K562 (cell line): ENCODE results near the gene KIF26B. TPM values are rescaled to one million over a fixed set of nuclear protein-coding genes. Genes with fewer than 3 reads are reported as not detected.

Experiments used
- ATAC-seq: fragments of 200-7000 bp; cut with Tn5 transposase; 3 replicates; pipeline ENCODE4 v1.9.1; 2020; ENCODE audit warnings: moderate library complexity
- BruUV-seq: library from RNA; stranded (reverse); fragments of 400-500 nt; replicated peaks from 2 replicates; lab custom pipeline; 2021; lab: Mats Ljungman, UMichigan
- CTCF ChIA-PET: fragments of 300-600 bp; formaldehyde crosslinking; extraction: SDS; loops from one replicate; lab custom pipeline; 2021; ENCODE audit warnings: low intra/inter-chr PET ratio; lab: Yijun Ruan, JAX
- POLR2A ChIA-PET: fragments of 300-600, 350-650 bp; sonication (Branson Sonifier 250); formaldehyde crosslinking; extraction: SDS; loops from one replicate; lab custom pipeline; 2021; ENCODE audit warnings: antibody characterized with exemption, inconsistent platforms; lab: Yijun Ruan, JAX
- DNase-seq, 4 experiments: peaks; one replicate each; pipeline versions ENCODE4 v3.0.0 to v3.0.0-alpha.2; 2011 to 2018; ENCODE audit warnings: low spot score in 3 of 4, mixed read lengths in 3 of 4; ENCODE audit errors: extremely low read depth in 1 of 4
- FAIRE-seq: peaks from 2 replicates; lab custom pipeline; 2011; peaks lifted over from hg19 to GRCh38; lab: Jason Lieb, UNC
- H2AFZ ChIP-seq: 2 replicates; pipeline ENCODE4 v1.6.0; 2011; ENCODE audit warnings: low read depth, low read length, control low read depth, inconsistent platforms
- H3K27ac ChIP-seq: fragments of 200-600 bp; 3 replicates; pipeline ENCODE4 v1.8.0; 2011; ENCODE audit warnings: low read depth, mild to moderate bottlenecking, control low read depth, inconsistent platforms, low read length, moderate library complexity, mixed read lengths; ENCODE audit errors: extremely low read depth
- H3K27me3 ChIP-seq, 2 experiments: fragments of 300-600 bp in 1 of 2; 2 replicates in 1 of 2; 3 replicates in 1 of 2; pipeline versions ENCODE4 v1.6.0 to v1.8.0; 2011; ENCODE audit warnings: inconsistent platforms in 2 of 2, low read length in 2 of 2, mild to moderate bottlenecking in 1 of 2, mixed read lengths in 1 of 2, moderate library complexity in 1 of 2; ENCODE audit not compliant: control insufficient read depth in 2 of 2, insufficient read depth in 2 of 2
- H3K36me3 ChIP-seq: fragments of 300-600 bp; 3 replicates; pipeline ENCODE4 v1.8.0; 2011; ENCODE audit warnings: mild to moderate bottlenecking, low read length, inconsistent platforms; ENCODE audit not compliant: control insufficient read depth, insufficient read depth
- H3K4me1 ChIP-seq, 2 experiments: fragments of 200-600 bp in 1 of 2; replicated peaks in 1 of 2; 2 replicates in 1 of 2; 3 replicates in 1 of 2; pipeline versions ENCODE4 v1.5.1 to v1.8.0; 2011; ENCODE audit warnings: inconsistent platforms in 2 of 2, low read length in 2 of 2, mild to moderate bottlenecking in 1 of 2, mixed read lengths in 1 of 2, moderate library complexity in 1 of 2; ENCODE audit not compliant: control insufficient read depth in 2 of 2, insufficient read depth in 2 of 2
- H3K4me2 ChIP-seq: 2 replicates; pipeline ENCODE4 v1.6.1; 2011; ENCODE audit warnings: low read length, control low read depth, inconsistent platforms, mixed read lengths; ENCODE audit not compliant: insufficient read depth
- H3K4me3 ChIP-seq: fragments of 200-600 bp; sonication (generic), shearing (Covaris generic); 2 replicates; pipeline ENCODE4 v1.5.1; 2016; ENCODE audit warnings: control low read depth, inconsistent platforms
- H3K79me2 ChIP-seq: fragments of 200-600 bp; 3 replicates; pipeline ENCODE4 v1.8.0; 2011; ENCODE audit warnings: low read length, inconsistent platforms; ENCODE audit not compliant: control insufficient read depth, insufficient read depth
- H3K9ac ChIP-seq, 2 experiments: 2 replicates each; pipeline versions ENCODE4 v1.6.0 to v1.6.1; 2011; ENCODE audit warnings: low read depth in 2 of 2, low read length in 2 of 2, control low read depth in 1 of 2, inconsistent platforms in 1 of 2, mild to moderate bottlenecking in 1 of 2, mixed read lengths in 1 of 2; ENCODE audit not compliant: insufficient read depth in 1 of 2
- H3K9me1 ChIP-seq: one replicate; pipeline ENCODE4 v1.6.0; 2011; ENCODE audit warnings: inconsistent platforms, mild to moderate bottlenecking, low read length, moderate library complexity; ENCODE audit not compliant: control insufficient read depth, insufficient read depth
- H3K9me3 ChIP-seq: replicated peaks from 2 replicates; pipeline ENCODE4 v1.5.1; 2011; ENCODE audit warnings: low read depth, low read length, inconsistent platforms; ENCODE audit not compliant: control insufficient read depth, insufficient read depth
- H4K20me1 ChIP-seq: replicated peaks from 2 replicates; pipeline ENCODE4 v1.6.1; 2011; ENCODE audit warnings: low read length, inconsistent platforms, mixed read lengths; ENCODE audit not compliant: control insufficient read depth, insufficient read depth
- CEBPB ChIP-seq: fragments of 450-650 bp; IDR thresholded peaks from 2 replicates; pipeline ENCODE4 v1.6.1; 2016; ENCODE audit warnings: missing genetic modification characterization, missing compliant biosample characterization
- CHCHD3 ChIP-seq: fragments of 250-450 bp; sonication (Bioruptor Pico); IDR thresholded peaks from 2 replicates; pipeline ENCODE4 v2.1.2; 2022; ENCODE audit warnings: mild to moderate bottlenecking
- CSDE1 ChIP-seq, 2 experiments: fragments of 450-650 bp; IDR thresholded peaks; 2 replicates each; pipeline ENCODE4 v1.6.1; 2016; ENCODE audit warnings: mild to moderate bottlenecking in 1 of 2
- HNRNPH1 ChIP-seq: fragments of 200-400 bp; formaldehyde crosslinking; optimal IDR thresholded peaks from 2 replicates; pipeline ENCODE3; 2017; ENCODE audit warnings: low read depth, mild to moderate bottlenecking, low read length, moderate library complexity
- MECOM ChIP-seq: fragments of 250-450 bp; sonication (Bioruptor Pico); IDR thresholded peaks from 2 replicates; pipeline ENCODE4 v1.8.0; 2022; ENCODE audit warnings: inconsistent platforms
- POLR2G ChIP-seq: fragments of 200-400 bp; formaldehyde crosslinking; IDR thresholded peaks from 2 replicates; pipeline ENCODE4 v1.6.1; 2017; ENCODE audit warnings: low read depth, mild to moderate bottlenecking, antibody characterized with exemption, low read length, moderate library complexity
- SIRT6 ChIP-seq: IDR thresholded peaks from one replicate; pipeline ENCODE4 v1.6.1; 2012; ENCODE audit warnings: low read depth, mild to moderate bottlenecking, control low read depth, inconsistent platforms, low read length, moderate library complexity
- SOX6 ChIP-seq: fragments of 450-650 bp; IDR thresholded peaks from 2 replicates; pipeline ENCODE4 v1.6.1; 2014; ENCODE audit warnings: mild to moderate bottlenecking
- TCF7L2 ChIP-seq: fragments of 150-350 bp; IDR thresholded peaks from 2 replicates; pipeline ENCODE4 v1.6.1; 2016; ENCODE audit warnings: low read depth, mild to moderate bottlenecking, low read length, moderate library complexity
- WGBS: fragments of 100-300 bp; shearing (Covaris generic); methylation state at CpG from one replicate; pipeline ENCODE4 v1.1.6; 2016; ENCODE audit warnings: low coverage, mixed read lengths; ENCODE audit not compliant: insufficient coverage; ENCODE audit errors: missing lambda C conversion rate; 5-methylcytosine and 5-hydroxymethylcytosine counted together
- in situ Hi-C: fragments of 300-500 bp; cut with MboI; formaldehyde crosslinking; loops from 4 replicates; pipeline ENCODE4 v1.15.0; 2018; ENCODE audit warnings: inconsistent platforms, mixed read lengths
- intact Hi-C: fragments of 100-400 bp; cut with micrococcal nuclease; formaldehyde crosslinking; loops from 2 replicates; pipeline ENCODE4 v1.14.2; 2022
- polyA plus RNA-seq, 8 experiments: library from polyadenylated mRNA; depleted of rRNA in 4 of 8; stranded (reverse) in 5 of 8; unstranded in 3 of 8; fragments of >200 nt; fragmentation: Nextera tagmentation in 2 of 8; fragmentation: Illumina TruSeq in 1 of 8; extraction: Ambion mirVana in 2 of 8; extraction: Trizol in 1 of 8; gene quantifications; 2 replicates each; pipeline versions ENCODE4 v1.2.1 to v1.2.3, GENCODE V29; 2011 to 2014; ENCODE audit warnings: inconsistent platforms in 1 of 8, missing spikeins in 1 of 8
- total RNA-seq, 7 experiments: library from RNA; depleted of rRNA in 6 of 7; stranded (reverse); fragments of >200 nt in 6 of 7; fragmentation: Illumina TruSeq in 2 of 7; extraction: Trizol in 2 of 7; gene quantifications; 2 replicates each; pipeline versions ENCODE4 v1.2.1 to v1.2.3, GENCODE V29; 2011 to 2021; ENCODE audit warnings: low replicate concordance in 1 of 7
- TF ChIP-seq, protein P1 (sequence below): sonication (generic); formaldehyde crosslinking; IDR thresholded peaks from 2 replicates; pipeline ENCODE4 v1.8.1; 2023; ENCODE audit warnings: mild to moderate bottlenecking, missing genetic modification reagents

KIF26B gene
- total and polyA plus RNA-seq, 9 of the 15 experiments (the other 6 are each of a cell fraction or from before 2014, with no cell fraction given): 0.02 to 0.08 (median 0.03) TPM; not detected in 6

DNA sequence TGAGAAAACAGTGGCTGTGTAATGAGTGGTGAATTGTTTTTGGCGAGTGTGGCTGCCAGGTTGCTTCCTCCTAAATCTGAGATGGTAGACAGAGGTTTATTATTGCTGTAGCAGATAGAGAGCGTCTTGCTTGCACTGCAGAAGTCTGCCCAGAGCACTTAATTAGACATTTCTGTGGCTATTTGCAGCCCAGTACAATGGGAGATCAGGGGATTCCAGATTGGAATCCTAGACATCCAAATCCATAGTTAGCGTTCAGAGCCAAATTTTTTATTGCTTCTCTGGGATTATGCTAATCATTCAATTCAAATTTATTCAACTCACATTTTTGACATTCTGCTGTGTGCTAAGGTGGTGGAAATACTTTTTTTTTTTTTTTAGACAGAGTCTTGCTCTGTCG lies 30.0 kb downstream of the KIF26B start:
- no TSS peak for BruUV-seq
- FAIRE-seq: no peak
- POLR2A ChIA-PET: interaction anchor here (1.3 kb wide), 1 partner anchor 11 kb away, joined by 7 read pairs; no protein-coding TSS in a partner anchor

More for the DNA sequence above, 30.0 kb downstream of the KIF26B start:
- Histone ChIP-seq H3K9ac (no peak overlapping the region), H3K27ac (no peak overlapping the region), H2AFZ (no peak overlapping the region), H3K9me1 (no peaks in the 10 kb centered on the region), H3K4me3 (no peak overlapping the region), H3K79me2 (no peaks in the 10 kb centered on the region), H3K9me3 (no peaks in the 10 kb centered on the region), H3K27me3 (peaks cover 27 to 29% of the 10 kb centered on the region in 2 experiments; a peak in 4 of 5 replicates), H3K36me3 (no peaks in the 10 kb centered on the region), H3K4me1 (peaks cover 0 to 1% of the 10 kb centered on the region in 2 experiments; a peak in 1 of 5 replicates), H4K20me1 (no peaks in the 10 kb centered on the region), H3K4me2 (no peak overlapping the region)
- CTCF ChIA-PET: no interaction called here
- WGBS: 1% methylated on average over 4 of the region's 4 CpGs
- intact Hi-C loops (no loop called here), in situ Hi-C loops (no loop called here)
- ATAC-seq (no peak), DNase-seq (no peak)
- TF ChIP-seq TCF7L2 (no peak), HNRNPH1 (no peak), CEBPB (tag) (no peak), MECOM (CRISPR knock-in tag) (no peak), POLR2G (no peak), SIRT6 (no peak), CHCHD3 (CRISPR knock-in tag) (no peak), CSDE1 (IDR thresholded peaks at IDR 0.05) (no peak), SOX6 (no peak)
- TF ChIP-seq, protein P1, sequence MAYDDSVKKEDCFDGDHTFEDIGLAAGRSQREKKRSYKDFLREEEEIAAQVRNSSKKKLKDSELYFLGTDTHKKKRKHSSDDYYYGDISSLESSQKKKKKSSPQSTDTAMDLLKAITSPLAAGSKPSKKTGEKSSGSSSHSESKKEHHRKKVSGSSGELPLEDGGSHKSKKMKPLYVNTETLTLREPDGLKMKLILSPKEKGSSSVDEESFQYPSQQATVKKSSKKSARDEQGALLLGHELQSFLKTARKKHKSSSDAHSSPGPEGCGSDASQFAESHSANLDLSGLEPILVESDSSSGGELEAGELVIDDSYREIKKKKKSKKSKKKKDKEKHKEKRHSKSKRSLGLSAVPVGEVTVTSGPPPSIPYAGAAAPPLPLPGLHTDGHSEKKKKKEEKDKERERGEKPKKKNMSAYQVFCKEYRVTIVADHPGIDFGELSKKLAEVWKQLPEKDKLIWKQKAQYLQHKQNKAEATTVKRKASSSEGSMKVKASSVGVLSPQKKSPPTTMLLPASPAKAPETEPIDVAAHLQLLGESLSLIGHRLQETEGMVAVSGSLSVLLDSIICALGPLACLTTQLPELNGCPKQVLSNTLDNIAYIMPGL (CRISPR knock-in tag): no peak
